ENCODE data around the gene ABCB1. TPM values are rescaled to one million over a fixed set of nuclear protein-coding genes. Genes with fewer than 3 reads are reported as not detected.
"Not testable (repeated sequence)": the region's sequence is repeated elsewhere in the genome, so short reads cannot be mapped to it uniquely, and the experiment has no call there.

Gene ABCB1
- polyA plus RNA-seq, 4 donors: 16.5 to 21.1 (median 18.8) TPM

GRCh38 chr7:87580636-87581035 is 20.0 kb downstream of the ABCB1 start:
- DNase-seq (ENCODE audit: low read depth in 4 of 4, low spot score in 2 of 4): no peak

GRCh38 chr7:87575521-87575920 is 25.2 kb downstream of the ABCB1 start:
- DNase-seq (ENCODE audit: low read depth in 4 of 4, low spot score in 2 of 4): no peak

GRCh38 chr7:87574630-87575029 is 26.1 kb downstream of the ABCB1 start:
- DNase-seq (ENCODE audit: low read depth in 4 of 4, low spot score in 2 of 4): no peak

- DNase-seq (ENCODE audit: low read depth in 4 of 4, low spot score in 2 of 4): not testable (repeated sequence)
Observed at GRCh38 chr7:87572513-87572912, 28.2 kb downstream of the ABCB1 start.

- no peak for DNase-seq (ENCODE audit: low read depth in 4 of 4, low spot score in 2 of 4)
Observed at GRCh38 chr7:87570178-87570577, 30.5 kb downstream of the ABCB1 start.

GRCh38 chr7:87567052-87567451 is 33.6 kb downstream of the ABCB1 start:
- DNase-seq (ENCODE audit: low read depth in 4 of 4, low spot score in 2 of 4): no peak

GRCh38 chr7:87566311-87566900 is 34.3 kb downstream of the ABCB1 start:
- DNase-seq (ENCODE audit: low read depth in 4 of 4, low spot score in 2 of 4): no peak

DNA sequence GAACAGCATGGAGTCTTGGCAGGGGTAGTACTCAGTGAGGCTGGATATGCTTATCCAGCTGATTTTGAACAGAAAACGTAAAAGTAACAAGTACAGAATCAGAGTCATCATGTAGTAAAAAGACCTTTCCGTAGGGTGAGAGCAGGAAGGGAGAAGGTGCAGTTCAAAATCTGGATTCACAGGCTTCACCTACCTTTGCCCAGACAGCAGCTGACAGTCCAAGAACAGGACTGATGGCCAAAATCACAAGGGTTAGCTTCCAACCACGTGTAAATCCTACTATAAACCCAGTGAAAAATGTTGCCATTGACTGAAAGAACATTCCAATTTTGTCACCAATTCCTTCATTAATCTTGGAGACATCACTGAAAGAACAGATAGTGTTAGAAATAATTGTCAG is 34.8 kb downstream of the ABCB1 start:
- DNase-seq (ENCODE audit: low read depth in 4 of 4, low spot score in 2 of 4): no peak

DNA sequence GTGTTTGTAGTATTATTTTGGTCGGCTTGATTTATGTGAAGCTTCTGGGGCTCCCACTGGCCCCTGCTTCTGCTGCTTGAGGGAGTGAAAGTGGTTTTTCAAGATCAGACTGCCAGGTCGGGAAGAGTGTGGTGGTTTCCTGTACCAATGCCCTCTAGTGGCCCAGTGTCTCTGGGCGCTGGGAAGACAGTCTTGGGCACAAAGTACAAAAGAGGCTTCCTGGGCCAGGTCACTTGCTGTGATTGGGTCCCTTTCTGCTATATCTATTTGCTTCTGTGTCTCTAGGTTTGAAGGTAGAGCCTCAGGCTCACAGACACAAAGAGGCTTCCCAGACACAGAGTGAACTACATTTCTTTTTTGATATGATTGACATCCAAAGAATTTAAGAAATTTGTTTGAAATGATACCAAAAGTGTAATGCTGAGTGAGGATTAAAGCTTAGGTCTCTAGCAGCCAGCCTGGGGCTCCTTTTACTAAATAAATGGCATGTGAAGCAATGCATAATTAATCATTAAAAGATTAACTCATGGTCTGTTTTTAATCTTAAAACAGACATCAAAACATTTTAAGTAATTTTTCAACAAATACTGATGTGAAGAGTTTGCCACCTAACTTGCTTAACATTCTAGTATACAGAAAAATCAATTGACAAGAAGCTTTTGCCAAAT is 36.3 kb downstream of the ABCB1 start:
- peak in 1 of 4 donors; percentile 16 for DNase-seq (ENCODE audit: low read depth in 4 of 4, low spot score in 2 of 4)

DNA sequence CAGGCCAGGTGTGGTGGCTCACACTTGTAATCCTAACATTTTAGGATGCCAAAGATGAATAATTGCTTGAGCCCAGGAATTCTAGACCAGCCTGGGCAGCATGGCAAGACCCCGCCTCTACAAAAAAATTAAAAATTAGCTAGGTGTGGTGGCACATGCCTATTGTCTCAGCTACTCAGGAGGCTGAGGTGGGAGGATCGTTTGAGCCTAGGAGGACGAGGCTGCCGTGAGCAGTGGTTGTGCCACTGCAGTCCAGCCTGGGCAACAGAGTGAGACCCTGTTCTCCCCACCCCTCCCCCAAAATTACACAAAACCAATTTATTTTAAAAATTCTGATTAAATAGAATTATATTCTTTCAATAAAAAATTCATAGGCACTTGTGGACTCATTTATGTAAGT is 39.0 kb downstream of the ABCB1 start:
- DNase-seq (ENCODE audit: low read depth in 4 of 4, low spot score in 2 of 4): no peak

DNA sequence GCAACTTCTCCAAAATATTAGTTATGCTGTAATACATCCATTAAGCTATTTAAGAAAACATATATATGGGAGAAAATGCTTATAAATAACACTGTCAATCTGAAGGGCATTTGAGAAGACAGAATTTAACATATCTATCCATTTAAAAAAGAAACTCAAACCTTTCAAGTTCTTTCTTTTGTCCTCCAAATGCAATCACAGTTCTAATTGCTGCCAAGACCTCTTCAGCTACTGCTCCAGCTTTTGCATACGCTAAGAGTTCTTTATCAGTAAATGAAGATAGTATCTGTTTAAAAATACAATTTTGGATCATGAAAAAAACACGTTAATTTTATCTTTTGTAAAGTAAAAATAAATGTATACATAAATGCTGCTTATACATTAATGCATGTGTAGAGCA is 39.6 kb downstream of the ABCB1 start:
- no peak for DNase-seq (ENCODE audit: low read depth in 4 of 4, low spot score in 2 of 4)

- DNase-seq (ENCODE audit: low read depth in 4 of 4, low spot score in 2 of 4): no peak
Observed at GRCh38 chr7:87552351-87552900, 48.3 kb downstream of the ABCB1 start.

- DNase-seq (ENCODE audit: low read depth in 4 of 4, low spot score in 2 of 4): no peak
Observed at GRCh38 chr7:87548123-87548919, 52.4 kb downstream of the ABCB1 start.

DNA sequence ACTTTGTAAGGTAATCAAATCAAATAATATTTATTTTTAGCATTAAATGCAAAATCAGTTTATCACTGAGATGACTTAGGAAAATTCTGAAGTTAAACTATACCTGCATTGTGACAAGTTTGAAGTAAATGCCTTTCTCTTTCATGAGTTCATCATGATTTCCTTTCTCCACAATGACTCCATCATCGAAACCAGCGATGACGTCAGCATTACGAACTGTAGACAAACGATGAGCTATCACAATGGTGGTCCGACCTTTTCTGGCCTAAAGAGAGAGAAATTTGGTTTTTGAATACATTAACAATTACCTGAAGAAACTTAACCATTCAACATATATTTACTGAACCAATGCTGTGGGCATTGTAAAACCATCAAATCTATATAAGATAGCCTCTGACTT is 54.9 kb downstream of the ABCB1 start:
- DNase-seq (ENCODE audit: low read depth in 4 of 4, low spot score in 2 of 4): no peak

- no peak for DNase-seq (ENCODE audit: low read depth in 4 of 4, low spot score in 2 of 4)
Observed at GRCh38 chr7:87543623-87544022, 57.1 kb downstream of the ABCB1 start.

GRCh38 chr7:87541648-87542047 is 59.0 kb downstream of the ABCB1 start:
- DNase-seq (ENCODE audit: low read depth in 4 of 4, low spot score in 2 of 4): no peak

DNA sequence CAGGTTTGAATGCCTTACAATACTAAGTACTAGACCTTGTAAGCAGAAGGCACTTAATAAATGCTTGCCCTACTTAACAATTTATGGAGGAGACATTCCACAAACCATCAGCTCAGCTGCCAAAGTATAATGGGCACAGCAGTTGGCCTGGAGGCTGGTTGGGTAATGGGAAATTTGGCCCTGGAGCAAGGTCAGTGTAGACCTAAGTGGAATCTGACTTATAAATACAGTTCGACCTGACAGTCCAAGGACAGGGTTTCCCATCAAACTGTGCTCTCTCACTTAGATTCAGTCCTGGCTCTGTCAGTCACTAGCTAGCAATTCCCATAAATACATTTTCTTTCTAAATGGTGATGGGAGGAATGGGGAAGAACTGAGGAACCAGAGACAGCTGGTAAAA is 62.6 kb downstream of the ABCB1 start:
- DNase-seq (ENCODE audit: low read depth in 4 of 4, low spot score in 2 of 4): no peak

- DNase-seq (ENCODE audit: low read depth in 4 of 4, low spot score in 2 of 4): no peak
Observed at GRCh38 chr7:87534072-87534471, 66.6 kb downstream of the ABCB1 start.

GRCh38 chr7:87530126-87530525 is 70.6 kb downstream of the ABCB1 start:
- no peak for DNase-seq (ENCODE audit: low read depth in 4 of 4, low spot score in 2 of 4)

GRCh38 chr7:87528730-87529129 is 72.0 kb downstream of the ABCB1 start:
- no peak for DNase-seq (ENCODE audit: low read depth in 4 of 4, low spot score in 2 of 4)

DNA sequence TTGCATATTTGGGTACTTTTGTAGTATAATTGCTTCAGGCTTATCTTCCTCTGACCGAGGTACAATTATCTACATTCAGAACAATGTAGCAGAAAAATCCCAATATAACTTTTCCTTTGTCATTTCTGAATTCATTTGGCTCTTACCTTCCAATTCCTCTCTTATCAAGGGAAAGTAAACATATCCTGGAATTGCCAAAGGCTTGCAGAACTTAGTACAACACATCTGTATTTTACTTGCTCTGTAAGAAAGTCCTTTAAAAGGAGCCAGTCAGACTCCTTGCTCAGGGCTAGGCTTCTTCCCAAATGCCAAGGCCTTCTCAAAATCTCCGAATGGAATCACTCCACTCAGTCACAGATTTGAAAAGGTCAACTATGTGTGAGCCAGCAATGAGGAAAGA is 81.9 kb downstream of the ABCB1 start:
- no peak for DNase-seq (ENCODE audit: low read depth in 4 of 4, low spot score in 2 of 4)

GRCh38 chr7:87517891-87518290 is 82.8 kb downstream of the ABCB1 start:
- no peak for DNase-seq (ENCODE audit: low read depth in 4 of 4, low spot score in 2 of 4)

Data from left renal cortex interstitium (tissue), 4 donors.